GM18508 (cell line): Measurements from ENCODE around the gene MED19.

ENCODE experiments used
- ATAC-seq: cut with Tn5 transposase; IDR thresholded peaks from one replicate; pipeline ENCODE4 v1.9.1; 2021; ENCODE audit warnings: moderate number of reproducible peaks; ENCODE audit not compliant: insufficient read depth, unreplicated experiment

MED19 gene

DNA sequence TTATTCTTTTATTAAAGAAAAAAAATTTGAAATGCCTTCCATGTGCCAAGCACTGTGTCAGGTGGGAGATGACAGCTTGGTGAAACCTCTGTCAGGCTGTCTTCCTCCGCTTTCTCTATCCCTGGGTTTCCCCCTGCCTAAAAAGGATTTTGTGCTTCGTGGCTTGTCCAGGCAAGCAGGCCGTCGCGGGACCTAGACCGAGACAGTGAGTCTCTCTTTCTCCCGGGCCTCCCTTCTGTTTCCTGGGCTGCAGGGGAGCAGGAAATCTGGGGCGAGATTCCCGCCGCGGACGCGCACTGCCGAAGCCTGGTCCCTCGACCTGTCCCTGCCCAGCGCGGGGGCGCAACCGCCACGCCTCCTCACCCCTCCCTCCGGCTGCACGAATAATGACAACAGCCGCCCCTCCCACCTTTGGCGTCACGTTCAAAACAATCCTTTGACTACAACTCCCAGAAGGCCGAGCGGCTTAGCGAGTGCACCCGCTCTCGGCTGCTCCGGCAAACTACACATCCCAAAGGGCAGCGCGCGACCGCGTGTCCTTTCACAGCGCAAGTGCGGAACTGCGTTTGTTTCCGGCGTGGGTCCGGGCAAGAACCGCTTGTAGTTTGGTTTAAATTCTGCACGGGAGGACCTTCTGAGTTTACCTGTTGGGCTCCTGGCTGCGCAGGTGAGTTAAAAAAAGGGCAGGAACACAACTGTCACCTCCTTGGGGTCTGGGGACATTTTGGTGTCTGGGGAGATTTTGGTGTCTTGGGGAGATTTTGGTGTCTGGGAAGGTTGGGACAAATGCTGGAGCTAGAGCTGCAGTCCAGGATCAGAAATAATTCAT, 54.6 kb downstream of the MED19 start, which contains the start of gene CLP1:
Gene CLP1, plus strand, starts transcription at position 569 of the 829 bp plus-strand sequence. CDS start 1,715 bp downstream, outside the sequence.
- ATAC-seq = peak; percentile 98

DNA sequence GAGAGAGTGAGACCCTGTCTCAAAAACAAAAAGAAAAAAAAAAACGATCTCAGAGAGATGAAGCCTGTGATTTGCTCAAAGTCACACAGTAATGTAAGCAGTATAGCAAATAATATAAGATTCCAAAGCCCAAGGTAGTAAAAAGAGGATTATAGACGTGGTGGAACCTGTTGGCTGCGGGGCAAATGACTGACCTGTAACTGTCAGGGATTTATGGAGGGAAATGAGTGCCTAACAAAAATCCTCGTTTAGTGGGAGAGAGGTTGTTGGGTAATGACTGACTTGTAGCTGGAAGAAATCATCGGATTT, 55.2 kb downstream of the MED19 start:
- ATAC-seq = no peak
